HEK293 (cell line): ENCODE measurements around the gene MTMR11.
A peak's percentile ranks its signal among the peaks of the same experiment; 100 is the strongest.

ENCODE experiments used
- CTCF ChIA-PET: fragments of 350-600 bp; formaldehyde crosslinking; extraction: SDS; loops from one replicate; lab custom pipeline; 2021; ENCODE audit warnings: antibody characterized with exemption; lab: Yijun Ruan, JAX
- POLR2A ChIA-PET: fragments of 300-600 bp; formaldehyde crosslinking; extraction: SDS; loops from one replicate; lab custom pipeline; 2020; ENCODE audit warnings: antibody characterized with exemption, inconsistent platforms; lab: Yijun Ruan, JAX
- H3K27ac ChIP-seq: fragments of 200-500 bp; sonication (Bioruptor generic); 2 replicates; pipeline ENCODE4 v1.5.1; 2014; ENCODE audit warnings: low read depth, low read length, control low read depth, inconsistent platforms; ENCODE audit errors: extremely low read depth
- H3K36me3 ChIP-seq, 2 experiments: fragments of 200-500 bp in 1 of 2; sonication (Bioruptor generic) in 1 of 2; 1 replicate in 1 of 2; 2 replicates in 1 of 2; pipeline ENCODE4 v1.5.1; 2014 to 2017; ENCODE audit warnings: inconsistent platforms in 2 of 2, low read length in 2 of 2; ENCODE audit not compliant: control insufficient read depth in 2 of 2, insufficient read depth in 1 of 2
- H3K4me1 ChIP-seq: fragments of 200-500 bp; sonication (Bioruptor generic); 2 replicates; pipeline ENCODE4 v1.5.1; 2014; ENCODE audit warnings: mild to moderate bottlenecking, low read length, inconsistent platforms; ENCODE audit not compliant: control insufficient read depth, insufficient read depth
- H3K4me3 ChIP-seq: 2 replicates; pipeline ENCODE4 v1.5.1; 2011; ENCODE audit warnings: low read depth, mild to moderate bottlenecking, control low read depth, low read length, moderate library complexity
- H3K9me3 ChIP-seq: fragments of 200-500 bp; sonication (Bioruptor generic); 2 replicates; pipeline ENCODE4 v1.5.1; 2014; ENCODE audit warnings: low read depth, low read length, inconsistent platforms; ENCODE audit not compliant: control insufficient read depth, insufficient read depth
- EGR2 ChIP-seq: fragments of 450-650 bp; formaldehyde crosslinking; IDR thresholded peaks from 2 replicates; pipeline ENCODE4 v1.5.1; 2016; ENCODE audit warnings: low read depth, missing biosample characterization, missing genetic modification characterization
- GLIS2 ChIP-seq: fragments of 450-650 bp; formaldehyde crosslinking; IDR thresholded peaks from 2 replicates; pipeline ENCODE4 v1.5.1; 2016; ENCODE audit warnings: missing biosample characterization, missing genetic modification characterization
- KLF9 ChIP-seq: fragments of 450-650 bp; formaldehyde crosslinking; IDR thresholded peaks from 2 replicates; pipeline ENCODE4 v1.5.1; 2016; ENCODE audit warnings: missing biosample characterization, missing genetic modification characterization, low read depth
- MEIS1 ChIP-seq: sonication (generic); formaldehyde crosslinking; IDR thresholded peaks from 2 replicates; pipeline ENCODE4 v1.8.1; 2022; ENCODE audit warnings: missing genetic modification reagents, mild to moderate bottlenecking, borderline replicate concordance
- MYNN ChIP-seq: fragments of 450-650 bp; formaldehyde crosslinking; IDR thresholded peaks from 2 replicates; pipeline ENCODE4 v1.5.1; 2016; ENCODE audit warnings: missing biosample characterization, missing genetic modification characterization, borderline replicate concordance
- YY2 ChIP-seq: fragments of 450-650 bp; formaldehyde crosslinking; IDR thresholded peaks from 2 replicates; pipeline ENCODE4 v1.5.1; 2016; ENCODE audit warnings: missing biosample characterization, missing genetic modification characterization
- ZBTB8A ChIP-seq: fragments of 450-650 bp; formaldehyde crosslinking; IDR thresholded peaks from 2 replicates; pipeline ENCODE4 v1.5.1; 2016; ENCODE audit warnings: missing biosample characterization, missing genetic modification characterization
- ZFHX2 ChIP-seq: fragments of 450-650 bp; formaldehyde crosslinking; conservative IDR thresholded peaks from 2 replicates; pipeline ENCODE4 v1.5.1; 2016; ENCODE audit warnings: missing biosample characterization, missing genetic modification characterization
- ZNF114 ChIP-seq: fragments of 450-650 bp; formaldehyde crosslinking; IDR thresholded peaks from 2 replicates; pipeline ENCODE4 v1.5.0; 2017; ENCODE audit warnings: missing biosample characterization, missing genetic modification characterization
- ZNF155 ChIP-seq: fragments of 450-650 bp; formaldehyde crosslinking; IDR thresholded peaks from 2 replicates; pipeline ENCODE4 v1.5.1; 2016; ENCODE audit warnings: missing biosample characterization, missing genetic modification characterization
- ZNF426 ChIP-seq: fragments of 450-650 bp; formaldehyde crosslinking; IDR thresholded peaks from 2 replicates; pipeline ENCODE4 v1.5.1; 2017; ENCODE audit warnings: missing biosample characterization, missing genetic modification characterization, mild to moderate bottlenecking, inconsistent platforms, moderate library complexity
- ZNF473 ChIP-seq: fragments of 450-650 bp; formaldehyde crosslinking; IDR thresholded peaks from 2 replicates; pipeline ENCODE4 v1.5.1; 2017; ENCODE audit warnings: missing biosample characterization, missing genetic modification characterization
- ZNF639 ChIP-seq: fragments of 450-650 bp; formaldehyde crosslinking; IDR thresholded peaks from 2 replicates; pipeline ENCODE4 v1.5.1; 2016; ENCODE audit warnings: missing biosample characterization, missing genetic modification characterization
- ZNF664 ChIP-seq: fragments of 450-650 bp; formaldehyde crosslinking; IDR thresholded peaks from 2 replicates; pipeline ENCODE4 v1.5.1; 2016; ENCODE audit warnings: missing biosample characterization, missing genetic modification characterization
- ZNF747 ChIP-seq: fragments of 450-650 bp; formaldehyde crosslinking; IDR thresholded peaks from 2 replicates; pipeline ENCODE4 v1.5.1; 2016; ENCODE audit warnings: missing biosample characterization, missing genetic modification characterization
- ZNF791 ChIP-seq: fragments of 450-650 bp; formaldehyde crosslinking; IDR thresholded peaks from 2 replicates; pipeline ENCODE4 v1.5.1; 2016; ENCODE audit warnings: missing biosample characterization, missing genetic modification characterization
- ZSCAN23 ChIP-seq: fragments of 450-650 bp; formaldehyde crosslinking; IDR thresholded peaks from 2 replicates; pipeline ENCODE4 v1.5.1; 2016; ENCODE audit warnings: missing biosample characterization, missing genetic modification characterization
- TF ChIP-seq, protein P1 (sequence below): fragments of 450-650 bp; formaldehyde crosslinking; IDR thresholded peaks from 2 replicates; pipeline ENCODE4; 2016; ENCODE audit warnings: missing biosample characterization, missing genetic modification characterization

Gene MTMR11

GRCh38 chr1:149977345-149977744 lies 40.7 kb upstream of the MTMR11 start:
- CTCF ChIA-PET = interaction anchor here (1.0 kb wide), 1 partner anchor 18 kb away, joined by 3 read pairs; no protein-coding TSS in a partner anchor
- H3K36me3 ChIP-seq = peaks cover 21 to 42% of the 10 kb centered on the region in 2 experiments

DNA sequence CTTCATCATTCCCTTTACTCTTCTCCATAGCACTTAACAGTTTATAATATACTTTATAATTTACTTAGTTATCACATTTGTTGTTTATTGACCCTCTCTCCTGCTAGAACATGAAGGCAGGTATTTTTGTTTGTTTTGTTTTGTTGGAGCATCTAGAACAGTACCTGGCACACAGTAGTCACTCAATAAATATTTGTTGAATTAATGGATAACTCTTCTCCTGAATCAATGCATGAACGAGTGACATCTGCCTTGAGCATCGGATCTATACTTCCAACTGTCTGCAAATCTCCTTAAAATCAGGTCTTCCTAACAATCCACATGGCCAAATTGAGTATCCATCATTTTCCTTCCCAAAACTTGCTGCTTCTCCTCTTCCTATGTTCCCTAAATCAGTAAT lies 35.9 kb upstream of the MTMR11 start:
- no peak overlapping the region for H3K4me3 ChIP-seq
- peaks cover 3% of the 10 kb centered on the region for H3K4me1 ChIP-seq
- H3K9me3 ChIP-seq = no peaks in the 10 kb centered on the region
- TF ChIP-seq ZNF664 (tag by site-specific recombination) (peak; percentile 54; the same call in 1 of the 2 replicates), YY2 (tag by site-specific recombination) (no peak)
- TF ChIP-seq, all 188 proteins: peak for 1
- ChIA-PET CTCF (interaction anchor here (0.6 to 3.0 kb wide), 2 partner anchors 11 to 22 kb away, joined by 3 to 11 read pairs; no protein-coding TSS in a partner anchor), POLR2A (no interaction called here)
- Histone ChIP-seq H3K27ac (no peak overlapping the region), H3K36me3 (peaks cover 39 to 85% of the 10 kb centered on the region in 2 experiments)

More at GRCh38 chr1:149977345-149977744, 40.7 kb upstream of the MTMR11 start:
- Histone ChIP-seq H3K4me3 (no peak overlapping the region), H3K4me1 (peaks cover 20% of the 10 kb centered on the region), H3K27ac (no peak overlapping the region), H3K9me3 (no peaks in the 10 kb centered on the region)
- TF ChIP-seq ZBTB8A (no peak), ZNF791 (tag by site-specific recombination) (no peak), ZNF473 (tag by site-specific recombination) (no peak), ZNF639 (tag by site-specific recombination) (no peak), ZNF155 (no peak), ZNF747 (tag by site-specific recombination) (no peak), ZFHX2 (tag by site-specific recombination) (no peak), GLIS2 (tag by site-specific recombination) (no peak), MEIS1 (CRISPR knock-in tag) (no peak)
- POLR2A ChIA-PET = no interaction called here

DNA sequence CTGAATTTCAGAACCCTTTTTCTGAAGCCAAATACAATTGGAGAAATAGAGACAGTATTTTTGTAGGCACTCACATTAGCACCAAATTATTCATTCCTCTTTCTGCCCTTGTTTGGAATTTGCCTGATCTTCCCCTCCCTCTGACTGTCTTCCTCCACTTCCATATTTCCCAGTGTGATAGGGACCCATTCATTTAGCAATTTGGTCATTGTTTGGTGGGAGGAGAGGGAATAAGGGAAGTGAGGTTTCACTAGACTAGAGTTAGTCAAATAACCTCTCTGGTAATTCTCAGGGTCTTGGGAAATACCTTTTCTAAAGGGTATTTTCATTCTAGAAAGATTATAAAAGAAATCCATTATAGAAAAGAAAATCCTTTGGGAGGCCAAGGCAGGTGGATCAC lies 31.0 kb upstream of the MTMR11 start:
- ChIA-PET POLR2A (no interaction called here), CTCF (interaction anchor here (0.7 to 1.5 kb wide), 3 partner anchors 102 to 220 kb away, joined by 3 to 5 read pairs (median 4); no protein-coding TSS in a partner anchor)
- Histone ChIP-seq H3K9me3 (no peaks in the 10 kb centered on the region), H3K4me1 (no peaks in the 10 kb centered on the region), H3K4me3 (no peak overlapping the region), H3K36me3 (peaks cover 36 to 92% of the 10 kb centered on the region in 2 experiments), H3K27ac (no peak overlapping the region)
- TF ChIP-seq KLF9 (no peak), MYNN (tag by site-specific recombination) (no peak), ZNF426 (no peak), ZNF114 (tag by site-specific recombination) (no peak)
- TF ChIP-seq, protein P1, sequence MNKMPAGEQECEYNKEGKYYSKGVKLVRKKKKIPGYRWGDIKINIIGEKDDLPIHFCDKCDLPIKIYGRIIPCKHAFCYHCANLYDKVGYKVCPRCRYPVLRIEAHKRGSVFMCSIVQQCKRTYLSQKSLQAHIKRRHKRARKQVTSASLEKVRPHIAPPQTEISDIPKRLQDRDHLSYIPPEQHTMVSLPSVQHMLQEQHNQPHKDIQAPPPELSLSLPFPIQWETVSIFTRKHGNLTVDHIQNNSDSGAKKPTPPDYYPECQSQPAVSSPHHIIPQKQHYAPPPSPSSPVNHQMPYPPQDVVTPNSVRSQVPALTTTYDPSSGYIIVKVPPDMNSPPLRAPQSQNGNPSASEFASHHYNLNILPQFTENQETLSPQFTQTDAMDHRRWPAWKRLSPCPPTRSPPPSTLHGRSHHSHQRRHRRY (tag by site-specific recombination) = no peak

GRCh38 chr1:149967041-149967440 lies 30.4 kb upstream of the MTMR11 start:
- TF ChIP-seq ZSCAN23 = no peak
- peak; percentile 53; the same call in 1 of the 2 replicates for TF ChIP-seq EGR2
- no peak overlapping the region for H3K27ac ChIP-seq
- CTCF ChIA-PET = interaction anchor here (0.7 to 1.5 kb wide), 4 partner anchors 9 to 220 kb away, joined by 3 to 5 read pairs (median 4); no protein-coding TSS in a partner anchor
- H3K36me3 ChIP-seq = peaks cover 31 to 91% of the 10 kb centered on the region in 2 experiments
- no peaks in the 10 kb centered on the region for H3K9me3 ChIP-seq
- POLR2A ChIA-PET = no interaction called here
- no peaks in the 10 kb centered on the region for H3K4me1 ChIP-seq
- H3K4me3 ChIP-seq = no peak overlapping the region
